GM19452 (cell line): ENCODE measurements around the gene WASF2.
"Not testable (repeated sequence)": the region's sequence is repeated elsewhere in the genome, so short reads cannot be mapped to it uniquely, and the experiment has no call there.

Experiments used
- ATAC-seq: cut with Tn5 transposase; IDR thresholded peaks from one replicate; pipeline ENCODE4 v1.9.1; 2021; ENCODE audit not compliant: unreplicated experiment

WASF2 gene

DNA sequence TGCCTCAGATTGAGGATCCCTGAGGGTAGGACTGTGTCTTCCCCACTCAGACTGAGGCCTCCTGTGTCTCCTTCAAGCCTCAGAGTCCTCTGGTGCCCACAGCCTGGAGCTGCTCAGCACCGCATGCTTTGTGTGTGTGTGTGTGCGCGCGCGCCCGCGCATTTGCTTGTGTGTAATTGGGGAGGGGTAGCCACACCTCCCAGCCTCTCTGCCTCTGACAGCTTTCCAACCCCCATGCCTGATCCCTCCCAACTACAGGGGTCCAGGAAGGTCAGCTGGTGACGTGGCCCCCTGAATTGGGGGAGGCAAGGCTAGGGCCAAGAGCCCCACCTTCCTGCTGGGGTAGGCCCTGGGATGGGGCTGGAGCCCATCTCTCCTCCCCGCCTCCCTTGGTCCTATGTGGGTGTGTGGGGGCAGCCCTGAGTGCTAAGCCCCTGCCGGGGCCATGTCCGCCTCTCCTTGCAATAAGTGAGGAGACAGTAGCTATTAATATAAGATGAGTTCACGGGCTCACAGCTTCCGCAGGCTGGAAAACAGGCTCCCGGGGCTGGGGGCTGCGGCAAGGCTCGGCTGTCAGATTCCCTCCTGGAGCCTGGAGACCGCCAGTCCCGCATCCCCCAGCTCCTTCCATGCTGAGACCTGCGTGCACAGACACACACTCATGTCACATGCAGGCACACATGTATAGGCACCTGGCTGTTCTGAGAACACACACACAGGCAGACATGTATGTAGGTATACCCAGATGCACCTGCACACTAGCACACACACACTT, 90.5 kb downstream of the WASF2 start:
- no peak for ATAC-seq

DNA sequence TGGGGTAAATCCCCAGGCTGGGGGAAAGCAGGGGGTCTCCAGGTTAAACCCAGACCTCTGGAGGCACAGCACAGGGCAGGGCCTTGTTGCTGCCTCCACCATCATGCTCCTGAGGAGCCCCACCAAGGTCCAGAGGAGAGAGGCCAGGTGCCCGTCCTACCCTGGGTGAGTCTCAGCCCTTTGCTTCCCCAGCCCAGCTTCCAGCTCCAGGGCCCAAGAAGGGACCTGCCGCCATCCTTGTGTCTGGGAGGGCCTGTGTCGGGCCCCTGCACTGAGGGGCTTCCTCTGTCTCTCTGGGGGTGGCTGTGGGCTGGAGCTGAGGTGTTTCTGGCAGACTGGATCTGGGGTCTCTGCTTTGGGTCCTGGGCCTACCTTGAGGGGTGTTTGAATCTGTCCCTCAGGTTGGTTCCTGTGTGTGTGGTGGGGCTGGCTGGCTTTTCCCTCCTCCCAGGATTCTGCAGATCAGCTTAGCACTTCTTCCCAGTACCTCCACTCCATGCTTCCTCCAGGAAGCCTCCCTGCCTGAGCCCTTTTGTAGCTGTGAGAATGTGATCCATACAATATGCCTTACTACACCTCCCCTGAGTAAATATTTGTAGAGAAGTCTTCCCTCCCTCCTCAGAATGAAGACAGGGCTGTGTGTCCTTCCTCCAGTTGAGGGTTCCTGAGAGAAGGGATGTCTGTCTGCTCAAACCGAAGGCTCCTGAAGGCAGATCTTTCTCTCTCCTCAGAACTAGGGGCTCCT, 91.4 kb downstream of the WASF2 start:
- ATAC-seq = no peak

DNA sequence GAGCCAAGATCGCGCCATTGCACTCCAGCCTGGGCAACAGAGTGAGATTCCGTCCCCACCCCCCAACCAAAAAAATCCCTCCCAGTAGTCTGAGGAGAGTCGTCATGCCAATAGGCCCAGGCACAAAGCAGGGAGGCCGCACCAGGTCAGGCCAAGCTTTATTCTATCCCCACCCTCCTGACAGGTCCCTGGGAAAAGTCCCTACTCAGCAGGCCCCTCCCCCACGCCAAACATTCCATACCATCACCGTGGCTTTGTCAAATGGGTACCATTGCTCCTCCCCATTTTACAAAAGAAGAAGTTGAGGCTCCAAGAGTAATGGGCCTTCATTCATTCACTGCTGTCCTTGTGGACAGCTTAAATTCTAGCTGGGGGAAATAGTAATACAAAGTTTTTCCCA, 92.2 kb downstream of the WASF2 start:
- ATAC-seq = no peak

DNA sequence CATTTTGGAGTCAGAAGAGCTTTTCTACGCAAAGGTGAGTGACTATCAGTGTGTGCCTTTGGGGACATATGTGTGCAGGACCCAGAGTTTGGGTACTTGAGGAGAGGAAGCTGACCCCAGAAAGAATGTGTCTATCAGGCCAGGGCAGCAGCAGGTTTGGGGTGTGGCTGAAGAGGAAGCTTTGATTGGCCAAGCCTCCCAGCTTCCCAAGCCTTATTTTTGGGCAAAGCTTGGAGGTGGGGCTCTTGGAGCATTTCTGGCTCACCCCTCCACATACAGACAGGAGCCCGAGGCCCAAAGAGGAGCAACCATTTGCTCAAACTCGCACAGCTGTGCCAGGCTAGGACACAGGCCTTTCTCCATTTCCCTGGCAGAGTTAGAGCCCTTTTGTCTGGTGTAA, 92.9 kb downstream of the WASF2 start:
- ATAC-seq = no peak

DNA sequence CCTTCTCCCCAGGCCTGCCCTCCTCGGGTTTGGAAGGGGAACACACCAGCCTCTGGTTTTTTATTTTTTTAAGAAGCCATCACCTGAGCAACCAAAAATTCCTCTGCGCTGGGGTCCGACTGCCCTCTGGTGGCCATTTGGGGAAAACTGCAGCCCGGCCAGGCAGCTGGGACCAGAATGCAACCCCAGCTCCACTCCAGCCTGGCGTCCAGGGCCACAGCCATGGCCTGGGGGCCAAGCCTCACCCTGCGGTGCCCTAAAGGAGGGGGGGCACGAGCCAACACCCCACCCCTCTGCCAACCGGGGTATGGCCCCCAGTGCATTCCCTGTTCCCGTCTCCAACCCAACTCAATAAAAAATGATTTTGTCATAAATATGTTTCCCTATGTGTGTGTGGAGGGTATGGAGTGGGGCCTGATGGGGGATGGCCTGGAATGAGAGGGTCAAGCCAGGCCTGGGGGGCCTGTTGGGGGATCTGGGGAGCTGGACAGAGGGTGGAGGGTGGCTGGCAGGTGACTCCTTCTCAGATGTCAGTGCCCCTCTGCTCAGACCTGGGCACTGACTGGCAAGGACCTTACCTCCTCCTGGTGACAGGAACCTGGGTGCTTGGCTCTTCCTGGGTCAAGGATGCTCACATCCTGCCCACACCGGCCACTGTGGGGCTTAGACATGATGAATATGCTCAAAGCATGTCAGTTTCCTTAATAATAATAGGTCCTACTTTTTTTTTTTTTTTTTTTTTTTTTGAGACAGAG, 94.3 kb downstream of the WASF2 start:
- ATAC-seq = no peak

DNA sequence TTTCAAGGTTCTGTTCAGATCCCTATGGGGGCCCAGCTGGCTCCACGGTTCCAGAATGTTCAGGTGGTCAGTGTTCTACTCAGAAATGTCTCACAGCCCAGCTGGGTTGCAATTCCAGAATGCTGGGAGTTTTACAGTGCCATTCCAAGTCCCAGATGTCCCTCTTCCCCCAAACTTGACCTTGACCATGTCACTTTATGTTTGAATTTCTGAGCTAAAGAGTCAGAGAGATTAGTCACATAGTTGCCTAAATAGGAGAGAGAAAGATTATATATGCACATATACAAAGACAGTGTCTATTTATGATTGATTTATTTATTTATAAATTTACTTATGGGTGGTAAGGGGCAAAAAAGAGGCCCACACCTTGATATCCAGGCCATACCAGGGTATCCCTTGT, 95.0 kb downstream of the WASF2 start:
- ATAC-seq = no peak

DNA sequence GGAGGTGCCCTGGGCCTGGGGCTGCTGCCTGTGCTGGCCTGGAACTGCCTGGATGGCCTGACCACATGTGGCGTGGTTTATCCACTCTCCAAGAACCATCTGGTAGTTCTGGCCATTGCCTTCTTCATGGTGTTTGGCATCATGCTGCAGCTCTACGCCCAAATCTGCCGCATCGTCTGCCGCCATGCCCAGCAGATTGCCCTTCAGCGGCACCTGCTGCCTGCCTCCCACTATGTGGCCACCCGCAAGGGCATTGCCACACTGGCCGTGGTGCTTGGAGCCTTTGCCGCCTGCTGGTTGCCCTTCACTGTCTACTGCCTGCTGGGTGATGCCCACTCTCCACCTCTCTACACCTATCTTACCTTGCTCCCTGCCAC, 95.7 kb downstream of the WASF2 start:
- ATAC-seq = no peak

DNA sequence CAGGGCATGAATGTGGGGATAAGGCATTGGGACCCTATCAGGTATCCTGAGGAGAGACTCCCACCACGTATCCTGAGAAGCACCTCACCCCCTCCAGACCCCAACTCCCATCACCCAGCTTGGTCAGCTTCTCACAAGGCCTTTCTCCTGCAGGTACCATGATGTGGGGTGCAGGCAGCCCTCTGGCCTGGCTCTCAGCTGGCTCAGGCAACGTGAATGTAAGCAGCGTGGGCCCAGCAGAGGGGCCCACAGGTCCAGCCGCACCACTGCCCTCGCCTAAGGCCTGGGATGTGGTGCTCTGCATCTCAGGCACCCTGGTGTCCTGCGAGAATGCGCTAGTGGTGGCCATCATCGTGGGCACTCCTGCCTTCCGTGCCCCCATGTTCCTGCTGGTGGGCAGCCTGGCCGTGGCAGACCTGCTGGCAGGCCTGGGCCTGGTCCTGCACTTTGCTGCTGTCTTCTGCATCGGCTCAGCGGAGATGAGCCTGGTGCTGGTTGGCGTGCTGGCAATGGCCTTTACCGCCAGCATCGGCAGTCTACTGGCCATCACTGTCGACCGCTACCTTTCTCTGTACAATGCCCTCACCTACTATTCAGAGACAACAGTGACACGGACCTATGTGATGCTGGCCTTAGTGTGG, 96.2 kb downstream of the WASF2 start:
- no peak for ATAC-seq

DNA sequence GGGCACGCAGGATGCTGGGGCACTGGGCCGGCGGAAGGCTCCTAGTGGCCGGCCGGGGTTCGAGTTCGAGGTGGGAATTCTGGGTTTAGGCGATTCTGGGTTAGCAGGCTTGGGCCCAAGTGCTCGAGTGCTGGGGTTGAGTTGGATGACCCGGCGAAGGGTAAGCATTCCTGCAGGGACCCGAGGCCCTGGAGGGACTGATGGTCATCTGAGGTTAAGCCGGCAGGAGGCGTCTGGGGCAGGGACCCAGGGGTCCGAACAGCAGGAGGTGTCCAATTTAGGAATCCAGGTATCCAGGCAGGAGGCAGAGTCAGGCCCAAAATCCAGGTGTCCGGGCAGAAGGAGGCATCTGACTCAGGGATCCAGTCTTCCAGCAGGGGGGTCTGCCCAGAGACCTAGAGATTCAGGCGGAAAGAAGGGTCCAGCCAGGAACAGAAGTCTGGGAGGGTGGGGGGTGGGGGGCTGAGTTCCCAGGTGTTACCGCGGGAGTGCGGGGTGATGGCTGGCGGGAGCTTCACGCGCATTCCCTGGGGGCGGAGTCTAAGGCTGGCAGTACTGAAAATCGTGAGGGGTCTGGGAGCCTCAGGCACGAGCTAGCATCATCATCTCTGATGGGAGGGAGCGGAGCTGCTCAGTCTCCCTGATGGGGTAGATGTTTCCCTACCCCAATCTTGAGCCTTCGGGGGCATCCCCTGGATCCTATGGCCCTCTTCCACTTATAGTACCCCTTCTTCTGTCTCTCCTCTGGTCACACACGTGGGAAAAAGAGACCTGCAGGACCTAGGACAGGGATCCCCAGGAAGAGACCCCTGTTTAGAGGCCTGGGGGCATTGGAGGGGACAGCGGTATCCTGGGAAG, 97.0 kb downstream of the WASF2 start:
- ATAC-seq = no peak

DNA sequence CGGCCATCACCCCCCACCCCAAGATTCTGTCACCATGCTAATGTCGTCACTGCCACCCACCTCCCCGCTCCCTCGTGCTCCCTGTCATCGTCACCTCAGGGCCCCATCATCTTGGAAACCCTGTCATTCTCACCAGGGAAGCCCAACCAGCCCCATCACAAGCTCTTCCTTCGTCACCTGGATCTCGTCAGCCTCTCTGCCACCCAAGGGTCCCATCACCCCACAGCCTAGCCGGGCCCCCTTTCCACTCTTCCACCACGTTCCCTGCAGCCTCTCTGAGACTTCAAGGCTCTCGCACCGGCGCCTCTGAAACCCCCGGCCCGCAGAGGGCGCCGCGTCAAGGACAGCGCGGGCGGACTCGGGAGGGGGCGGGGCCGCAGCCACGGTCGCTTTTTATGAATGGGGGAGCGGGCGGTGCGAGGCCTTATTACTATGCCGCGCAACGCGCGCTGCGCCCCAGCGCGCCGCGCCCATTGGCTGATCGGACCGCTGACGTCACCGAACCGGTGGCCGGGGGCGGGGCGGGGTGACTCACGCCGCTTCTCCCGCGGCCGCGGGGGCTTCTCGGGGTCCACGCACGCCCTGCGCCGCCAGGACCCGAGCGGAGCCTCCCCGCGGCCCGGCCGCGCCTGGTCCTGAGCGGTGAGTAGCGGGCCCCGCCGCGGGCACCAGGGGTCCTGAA, 97.7 kb downstream of the WASF2 start, which contains the start of gene GPR3:
GPR3 (plus strand) TSS at position 527 of the 682 bp plus-strand sequence. CDS start 1,177 bp downstream, outside the sequence.
- peak; percentile 70 for ATAC-seq

DNA sequence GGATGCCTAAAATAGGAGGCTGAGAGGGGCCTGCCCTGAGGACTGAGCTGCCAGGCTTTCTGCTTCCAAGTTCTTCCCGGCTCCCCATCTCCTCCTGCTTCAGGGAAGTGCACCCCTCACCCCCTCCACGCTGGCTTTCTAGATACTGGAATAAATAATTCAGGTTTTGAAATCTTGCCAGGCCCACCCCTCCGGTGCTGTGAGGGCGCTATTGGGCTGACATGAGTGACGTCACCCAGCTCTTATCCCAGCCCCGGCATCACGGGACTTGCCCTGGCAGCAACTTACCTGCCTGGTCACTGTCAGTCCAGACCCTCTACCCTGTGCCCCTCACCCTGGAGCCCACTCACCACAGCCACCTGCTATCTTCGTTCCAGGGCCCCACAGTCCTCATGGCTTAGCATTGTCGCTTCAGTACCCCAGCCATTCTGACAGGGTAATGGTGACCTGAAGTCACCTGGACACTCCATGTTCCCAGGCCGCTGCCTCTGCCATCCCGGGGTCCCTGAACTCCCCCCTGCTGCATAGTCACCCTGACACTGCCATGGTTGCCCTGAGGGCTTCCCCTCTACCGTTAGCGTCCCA, 98.4 kb downstream of the WASF2 start:
- no peak for ATAC-seq

DNA sequence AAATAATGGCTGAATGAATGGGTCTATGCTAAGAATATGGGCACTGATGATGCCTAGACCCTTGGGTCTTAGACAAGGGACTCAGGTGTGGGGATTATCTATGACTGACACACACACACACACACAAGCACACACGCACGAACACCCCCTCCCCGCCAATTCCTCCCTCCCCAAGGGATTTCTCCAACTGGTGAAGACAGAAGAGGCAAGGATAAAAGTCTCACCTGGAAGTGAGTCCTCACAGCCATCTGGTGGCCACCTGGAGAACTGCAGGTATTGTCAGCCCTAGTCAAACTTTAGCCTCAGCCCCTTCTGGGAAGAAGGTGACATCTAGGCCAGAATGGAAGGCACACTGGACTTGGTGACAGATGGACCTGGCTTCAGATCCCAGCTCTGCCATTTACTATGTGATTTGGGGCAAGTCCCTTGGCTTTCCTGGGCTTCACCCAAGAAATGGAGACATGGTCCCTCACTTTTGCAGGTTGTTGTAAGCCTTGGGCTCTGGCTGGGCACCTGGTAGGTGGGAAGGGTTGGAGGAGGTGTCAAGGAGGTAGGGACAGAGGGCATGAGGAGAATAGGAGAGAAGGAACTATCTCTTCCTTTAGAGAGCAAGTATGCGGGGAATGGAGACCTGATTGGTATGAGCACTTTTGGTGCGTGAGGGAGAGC, 101.5 kb downstream of the WASF2 start:
- ATAC-seq = no peak

DNA sequence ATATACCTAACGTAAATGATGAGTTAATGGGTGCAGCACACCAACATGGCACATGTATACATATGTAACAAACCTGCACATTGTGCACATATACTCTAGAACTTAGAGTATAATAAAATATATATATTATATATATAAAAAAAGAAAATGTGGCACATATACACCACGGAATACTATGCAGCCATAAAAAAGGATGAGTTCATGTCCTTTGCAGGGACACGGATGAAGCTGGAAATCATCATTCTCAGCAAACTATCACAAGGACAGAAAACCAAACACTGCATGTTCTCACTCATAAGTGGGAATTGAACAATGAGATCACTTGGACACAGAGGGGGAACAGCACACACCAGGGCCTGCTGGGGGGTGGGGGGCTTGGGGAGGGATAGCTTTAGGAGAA, 105.2 kb downstream of the WASF2 start:
- not testable (repeated sequence) for ATAC-seq

DNA sequence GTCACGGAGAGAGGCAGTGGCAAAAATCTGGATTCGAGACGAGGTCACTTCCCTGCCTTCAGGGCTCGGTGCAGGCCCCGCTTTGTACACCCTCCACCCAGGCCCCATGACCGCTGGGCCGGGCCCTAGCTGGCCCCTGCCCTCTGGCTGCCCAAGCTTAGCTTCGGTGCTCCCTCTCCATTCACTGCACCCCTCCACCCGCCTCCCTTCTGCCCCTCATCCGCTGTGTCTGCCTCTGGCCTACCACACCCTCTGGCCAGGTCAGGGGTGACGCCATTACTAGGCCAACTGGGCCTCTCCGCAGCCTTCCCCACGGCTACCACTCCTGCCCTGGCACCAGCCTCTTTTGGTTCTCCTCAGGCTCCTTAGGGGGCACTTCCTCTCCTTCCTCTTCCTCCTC, 106.3 kb downstream of the WASF2 start:
- no peak for ATAC-seq

DNA sequence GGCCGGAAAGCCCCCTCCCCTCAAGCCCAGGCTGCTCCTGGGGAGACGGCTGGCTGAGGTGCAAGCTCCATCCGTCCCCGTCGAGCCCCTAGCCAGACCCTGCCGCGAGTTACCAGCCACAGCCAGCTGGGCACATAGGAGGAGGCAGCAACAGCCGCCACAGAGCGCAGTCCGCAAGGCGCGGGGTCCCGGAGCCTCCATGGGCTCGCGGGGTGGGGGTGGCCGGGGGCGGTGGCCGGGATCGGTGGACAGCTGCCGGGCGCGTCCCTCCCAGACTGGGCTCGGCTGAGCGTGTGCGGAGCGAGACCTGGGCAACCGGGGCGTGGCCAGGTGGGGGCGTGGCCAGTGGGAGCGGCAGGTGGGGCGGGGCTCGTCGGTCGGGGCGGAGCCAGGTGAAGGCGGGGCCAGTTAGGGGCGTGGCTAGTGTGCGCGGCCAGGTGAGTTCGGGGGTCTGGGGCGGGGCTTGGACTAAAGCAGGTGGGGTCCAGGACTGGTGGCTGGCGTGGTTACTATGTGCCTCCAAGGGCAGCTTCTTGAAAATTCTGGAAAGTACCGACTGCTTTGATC, 106.8 kb downstream of the WASF2 start, which contains the start of gene CD164L2:
CD164L2 (minus strand) TSS at position 295 of the 567 bp plus-strand sequence; CDS start at position 201, 94 bp downstream.
- no peak for ATAC-seq

DNA sequence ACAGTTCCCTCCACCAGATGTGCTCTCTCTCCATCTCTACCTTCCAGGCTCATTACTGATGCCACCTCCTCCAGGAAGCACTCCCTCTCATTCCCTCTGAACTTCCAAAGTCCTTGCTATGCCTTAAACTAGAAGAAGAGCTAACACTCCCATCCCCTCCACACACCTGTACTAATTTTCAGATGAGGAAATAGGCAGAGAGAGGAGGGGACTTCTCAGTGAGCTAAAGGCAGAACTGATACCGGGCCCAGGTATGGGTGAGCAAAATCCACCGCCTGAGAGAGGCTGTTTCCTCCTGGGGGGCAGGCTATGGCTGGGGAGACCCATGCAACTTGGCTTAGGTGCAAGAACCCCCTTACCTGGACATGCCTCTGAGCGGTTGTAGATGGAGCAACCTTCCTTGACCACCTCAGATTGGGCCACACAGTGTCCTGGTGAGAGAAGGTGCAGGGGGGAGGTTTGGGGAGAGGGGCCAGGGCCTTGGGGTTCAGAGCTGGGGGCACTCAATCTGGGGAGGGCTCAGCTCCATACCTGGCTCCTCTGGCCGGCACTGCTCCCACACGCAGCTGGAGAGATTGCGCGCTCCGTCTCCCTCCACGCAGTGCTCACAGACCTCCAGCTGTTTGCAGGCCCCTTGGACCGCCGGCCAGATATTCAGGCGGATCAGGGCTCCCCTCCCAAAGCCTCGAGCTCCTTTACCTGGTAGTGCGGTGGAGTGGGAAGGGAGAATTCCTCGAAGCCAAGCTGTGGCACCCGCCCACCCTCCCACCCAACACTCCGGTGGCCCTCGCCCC, 107.8 kb downstream of the WASF2 start:
- no peak for ATAC-seq
